ENCODE results near the gene SESN1. TPM values are rescaled to one million over a fixed set of nuclear protein-coding genes. Genes with fewer than 3 reads are reported as not detected.

SESN1 gene
- total RNA-seq, 1 donor from 2014 or later = 28.9 TPM

GRCh38 chr6:109125504-109125903, 30.9 kb upstream of the SESN1 start:
- no peaks in the 10 kb centered on the region for H3K27me3 Mint-ChIP-seq (ENCODE audit: low read depth)
- DNase-seq (ENCODE audit: low spot score in 2 of 2, unreplicated experiment in 2 of 2) = no peak
- H3K9me3 Mint-ChIP-seq = no peaks in the 10 kb centered on the region
- peaks cover 3% of the 10 kb centered on the region for H3K36me3 Mint-ChIP-seq
- peaks cover 12% of the 10 kb centered on the region for H3K4me1 Mint-ChIP-seq
- no peak overlapping the region for H3K4me3 Mint-ChIP-seq
- TF ChIP-seq CTCF (IDR thresholded peaks at IDR 0.05; ENCODE audit: unreplicated experiment) = no peak
- no peak overlapping the region for H3K27ac Mint-ChIP-seq

GRCh38 chr6:109124219-109124618, 29.6 kb upstream of the SESN1 start:
- Mint-ChIP-seq H3K4me3 (no peak overlapping the region), H3K27me3 (ENCODE audit: low read depth) (no peaks in the 10 kb centered on the region), H3K9me3 (no peaks in the 10 kb centered on the region), H3K4me1 (peaks cover 15% of the 10 kb centered on the region), H3K27ac (no peak overlapping the region), H3K36me3 (no peaks in the 10 kb centered on the region)
- DNase-seq (ENCODE audit: low spot score in 2 of 2, unreplicated experiment in 2 of 2) = no peak
- TF ChIP-seq CTCF (IDR thresholded peaks at IDR 0.05; ENCODE audit: unreplicated experiment) = no peak

GRCh38 chr6:109121411-109121810, 26.8 kb upstream of the SESN1 start:
- H3K27me3 Mint-ChIP-seq (ENCODE audit: low read depth) = no peaks in the 10 kb centered on the region
- peaks cover 21% of the 10 kb centered on the region for H3K4me1 Mint-ChIP-seq
- H3K4me3 Mint-ChIP-seq = no peak overlapping the region
- no peak for TF ChIP-seq CTCF (IDR thresholded peaks at IDR 0.05; ENCODE audit: unreplicated experiment)
- no peaks in the 10 kb centered on the region for H3K36me3 Mint-ChIP-seq
- H3K9me3 Mint-ChIP-seq = no peaks in the 10 kb centered on the region
- DNase-seq (ENCODE audit: low spot score in 2 of 2, unreplicated experiment in 2 of 2) = no peak
- H3K27ac Mint-ChIP-seq = peak overlapping the region; percentile 72

GRCh38 chr6:109118871-109119354, 24.3 kb upstream of the SESN1 start:
- H3K27ac Mint-ChIP-seq = no peak overlapping the region
- no peaks in the 10 kb centered on the region for H3K27me3 Mint-ChIP-seq (ENCODE audit: low read depth)
- no peak for DNase-seq (ENCODE audit: low spot score in 2 of 2, unreplicated experiment in 2 of 2)
- peaks cover 21% of the 10 kb centered on the region for H3K4me1 Mint-ChIP-seq
- no peaks in the 10 kb centered on the region for H3K36me3 Mint-ChIP-seq
- TF ChIP-seq CTCF (IDR thresholded peaks at IDR 0.05; ENCODE audit: unreplicated experiment) = no peak
- no peak overlapping the region for H3K4me3 Mint-ChIP-seq
- H3K9me3 Mint-ChIP-seq = no peaks in the 10 kb centered on the region

- Mint-ChIP-seq H3K27me3 (ENCODE audit: low read depth) (no peaks in the 10 kb centered on the region), H3K36me3 (no peaks in the 10 kb centered on the region), H3K9me3 (no peaks in the 10 kb centered on the region), H3K27ac (no peak overlapping the region), H3K4me1 (peaks cover 21% of the 10 kb centered on the region), H3K4me3 (no peak overlapping the region)
- no peak for DNase-seq (ENCODE audit: low spot score in 2 of 2, unreplicated experiment in 2 of 2)
- no peak for TF ChIP-seq CTCF (IDR thresholded peaks at IDR 0.05; ENCODE audit: unreplicated experiment)
These were observed 23.7 kb upstream of the SESN1 start for GRCh38 chr6:109118337-109118736.
